ENCODE measurements around the gene SLC22A23. TPM values are rescaled to one million over a fixed set of nuclear protein-coding genes. Genes with fewer than 3 reads are reported as not detected.
A peak's percentile ranks its signal among the peaks of the same experiment; 100 is the strongest.

Gene SLC22A23
- total and polyA plus RNA-seq, 4 donors, result 4.9 to 45.4 (median 19.7) TPM

- no peak overlapping the region for H3K27ac ChIP-seq (ENCODE audit: low read depth in 1 of 2, low read length in 2 of 2)
- H3K9me3 ChIP-seq (ENCODE audit: control insufficient read depth in 4 of 4, low read length in 3 of 4), result no peaks in the 10 kb centered on the region
- TF ChIP-seq GABPA (IDR thresholded peaks at IDR 0.05 in 1 of 2, conservative IDR thresholded peaks at IDR 0.05 in 1 of 2) (no peak), JUND (IDR thresholded peaks at IDR 0.05) (no peak), TAF1 (conservative IDR thresholded peaks at IDR 0.05) (no peak), HNF4G (IDR thresholded peaks at IDR 0.05) (no peak), CTCF (IDR thresholded peaks at IDR 0.05; ENCODE audit: low read depth, low read length, missing input control) (no peak), RAD21 (IDR thresholded peaks at IDR 0.05) (no peak), FOXA2 (IDR thresholded peaks at IDR 0.05) (no peak)
- TF ChIP-seq, protein P1, sequence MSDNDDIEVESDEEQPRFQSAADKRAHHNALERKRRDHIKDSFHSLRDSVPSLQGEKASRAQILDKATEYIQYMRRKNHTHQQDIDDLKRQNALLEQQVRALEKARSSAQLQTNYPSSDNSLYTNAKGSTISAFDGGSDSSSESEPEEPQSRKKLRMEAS (IDR thresholded peaks at IDR 0.05), result no peak
- TF ChIP-seq, protein P2, sequence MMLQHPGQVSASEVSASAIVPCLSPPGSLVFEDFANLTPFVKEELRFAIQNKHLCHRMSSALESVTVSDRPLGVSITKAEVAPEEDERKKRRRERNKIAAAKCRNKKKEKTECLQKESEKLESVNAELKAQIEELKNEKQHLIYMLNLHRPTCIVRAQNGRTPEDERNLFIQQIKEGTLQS (IDR thresholded peaks at IDR 0.05), result no peak
- no peaks in the 10 kb centered on the region for H3K36me3 ChIP-seq (ENCODE audit: control insufficient read depth in 4 of 4, insufficient read depth in 3 of 4, low read depth in 1 of 4, low read length in 3 of 4)
- DNase-seq (ENCODE audit: low spot score), result no peak
- H3K4me1 ChIP-seq (ENCODE audit: control insufficient read depth in 4 of 4, insufficient read depth in 4 of 4, low read length in 3 of 4), result peaks cover 11 to 16% (median 13%) of the 10 kb centered on the region in 4 donors
- H3K9ac ChIP-seq (ENCODE audit: low read depth in 1 of 2, low read length in 2 of 2), result no peak overlapping the region
- no peaks in the 10 kb centered on the region for H3K27me3 ChIP-seq (ENCODE audit: control insufficient read depth in 4 of 4, insufficient read depth in 4 of 4, low read length in 3 of 4)
- WGBS, result 81% methylated on average over 13 of the region's 13 CpGs
- H3K4me3 ChIP-seq (ENCODE audit: low read depth in 1 of 3, low read length in 3 of 3), result no peak overlapping the region
These were observed 34.9 kb downstream of the SLC22A23 start for GRCh38 chr6:3421791-3422434.

DNA sequence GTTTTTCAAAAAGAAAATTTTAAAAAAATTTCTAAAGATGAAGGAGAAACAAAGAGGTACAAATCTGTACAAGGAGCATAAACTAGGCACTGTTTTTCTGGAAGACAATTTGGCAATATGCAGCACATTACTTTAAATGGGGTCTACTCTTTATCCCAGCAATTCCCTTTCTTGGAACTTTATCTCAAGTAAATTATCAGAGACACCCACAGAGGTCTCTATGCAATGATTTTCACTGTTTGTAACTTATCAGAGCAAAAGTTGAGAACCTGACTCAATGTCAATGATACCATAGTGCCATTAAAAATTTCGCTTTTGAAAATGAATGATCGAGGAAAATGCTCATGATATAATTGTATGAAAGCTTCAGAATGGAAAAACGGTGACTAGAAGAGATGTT lies 35.7 kb downstream of the SLC22A23 start:
- no peak overlapping the region for H3K9ac ChIP-seq (ENCODE audit: low read depth in 1 of 2, low read length in 2 of 2)
- H3K4me3 ChIP-seq (ENCODE audit: low read depth in 1 of 3, low read length in 3 of 3), result no peak overlapping the region
- peaks cover 11 to 13% (median 12%) of the 10 kb centered on the region in 4 donors for H3K4me1 ChIP-seq (ENCODE audit: control insufficient read depth in 4 of 4, insufficient read depth in 4 of 4, low read length in 3 of 4)
- 93% methylated on average over 3 of the region's 3 CpGs for WGBS
- H3K36me3 ChIP-seq (ENCODE audit: control insufficient read depth in 4 of 4, insufficient read depth in 3 of 4, low read depth in 1 of 4, low read length in 3 of 4), result no peaks in the 10 kb centered on the region
- no peaks in the 10 kb centered on the region for H3K27me3 ChIP-seq (ENCODE audit: control insufficient read depth in 4 of 4, insufficient read depth in 4 of 4, low read length in 3 of 4)
- H3K9me3 ChIP-seq (ENCODE audit: control insufficient read depth in 4 of 4, low read length in 3 of 4), result no peaks in the 10 kb centered on the region
- no peak for DNase-seq (ENCODE audit: low spot score)
- TF ChIP-seq, protein P1 (IDR thresholded peaks at IDR 0.05), result no peak
- no peak overlapping the region for H3K27ac ChIP-seq (ENCODE audit: low read depth in 1 of 2, low read length in 2 of 2)

DNA sequence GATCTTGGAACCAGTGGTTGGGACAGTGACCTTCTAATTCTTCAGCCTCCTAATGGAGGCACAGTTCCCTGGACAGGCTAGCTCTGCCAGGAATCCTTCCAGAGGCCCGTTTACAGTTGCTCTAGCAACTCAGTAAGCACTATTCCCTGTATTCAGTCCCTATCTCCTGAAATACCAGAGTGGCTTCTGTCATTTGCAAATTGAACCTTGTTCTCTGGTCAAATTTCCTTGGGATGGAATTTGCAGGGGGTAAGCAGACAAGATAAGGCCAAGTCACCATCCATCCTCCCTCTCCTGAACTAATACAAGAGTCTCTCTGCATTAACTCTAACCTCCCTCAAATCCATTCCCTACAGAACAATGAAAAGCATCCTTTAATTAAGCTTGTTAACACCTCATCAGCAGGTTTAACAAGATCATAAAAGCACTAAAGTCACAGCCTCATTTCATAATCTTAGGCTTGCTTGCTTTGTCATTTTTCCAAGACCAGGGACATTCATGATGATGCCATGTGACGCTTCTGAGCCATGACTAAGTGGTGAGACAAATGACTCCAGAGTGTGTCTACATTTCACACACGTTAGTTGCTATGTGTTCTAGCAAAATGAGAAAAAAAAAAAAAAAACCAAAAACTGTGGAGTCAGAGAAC lies 37.1 kb downstream of the SLC22A23 start:
- WGBS, result 22% methylated on average over 3 of the region's 3 CpGs
- Histone ChIP-seq H3K9ac (ENCODE audit: low read depth in 1 of 2, low read length in 2 of 2) (no peak overlapping the region), H3K27ac (ENCODE audit: low read depth in 1 of 2, low read length in 2 of 2) (peak overlapping the region in 1 of 2 donors; percentile 62), H3K4me3 (ENCODE audit: low read depth in 1 of 3, low read length in 3 of 3) (no peak overlapping the region), H3K27me3 (ENCODE audit: control insufficient read depth in 4 of 4, insufficient read depth in 4 of 4, low read length in 3 of 4) (no peaks in the 10 kb centered on the region), H3K36me3 (ENCODE audit: control insufficient read depth in 4 of 4, insufficient read depth in 3 of 4, low read depth in 1 of 4, low read length in 3 of 4) (peaks cover 0 to 4% (median 2%) of the 10 kb centered on the region in 4 donors), H3K4me1 (ENCODE audit: control insufficient read depth in 4 of 4, insufficient read depth in 4 of 4, low read length in 3 of 4) (peaks cover 11 to 13% (median 12%) of the 10 kb centered on the region in 4 donors), H3K9me3 (ENCODE audit: control insufficient read depth in 4 of 4, low read length in 3 of 4) (no peaks in the 10 kb centered on the region)
- TF ChIP-seq HNF4G (IDR thresholded peaks at IDR 0.05), result peak; percentile 56
- TF ChIP-seq, protein P2 (IDR thresholded peaks at IDR 0.05), result peak; percentile 55
- TF ChIP-seq NR2F2 (IDR thresholded peaks at IDR 0.05), result no peak
- peak; percentile 33 to 59 for TF ChIP-seq RXRA (IDR thresholded peaks at IDR 0.05)
- TF ChIP-seq REST (IDR thresholded peaks at IDR 0.05), result peak; percentile 38
- TF ChIP-seq, protein P3, sequence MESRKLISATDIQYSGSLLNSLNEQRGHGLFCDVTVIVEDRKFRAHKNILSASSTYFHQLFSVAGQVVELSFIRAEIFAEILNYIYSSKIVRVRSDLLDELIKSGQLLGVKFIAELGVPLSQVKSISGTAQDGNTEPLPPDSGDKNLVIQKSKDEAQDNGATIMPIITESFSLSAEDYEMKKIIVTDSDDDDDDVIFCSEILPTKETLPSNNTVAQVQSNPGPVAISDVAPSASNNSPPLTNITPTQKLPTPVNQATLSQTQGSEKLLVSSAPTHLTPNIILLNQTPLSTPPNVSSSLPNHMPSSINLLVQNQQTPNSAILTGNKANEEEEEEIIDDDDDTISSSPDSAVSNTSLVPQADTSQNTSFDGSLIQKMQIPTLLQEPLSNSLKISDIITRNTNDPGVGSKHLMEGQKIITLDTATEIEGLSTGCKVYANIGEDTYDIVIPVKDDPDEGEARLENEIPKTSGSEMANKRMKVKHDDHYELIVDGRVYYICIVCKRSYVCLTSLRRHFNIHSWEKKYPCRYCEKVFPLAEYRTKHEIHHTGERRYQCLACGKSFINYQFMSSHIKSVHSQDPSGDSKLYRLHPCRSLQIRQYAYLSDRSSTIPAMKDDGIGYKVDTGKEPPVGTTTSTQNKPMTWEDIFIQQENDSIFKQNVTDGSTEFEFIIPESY (IDR thresholded peaks at IDR 0.05), result no peak
- TF ChIP-seq YY1 (IDR thresholded peaks at IDR 0.05), result peak; percentile 66
- TF ChIP-seq HNF4A (conservative IDR thresholded peaks at IDR 0.05), result peak; percentile 83 to 87
- peak; percentile 35 to 41 for TF ChIP-seq JUND (IDR thresholded peaks at IDR 0.05)
- TF ChIP-seq SP1 (IDR thresholded peaks at IDR 0.05), result peak; percentile 54
- no peak for TF ChIP-seq GABPA (IDR thresholded peaks at IDR 0.05 in 1 of 2, conservative IDR thresholded peaks at IDR 0.05 in 1 of 2)
- TF ChIP-seq, protein P1 (IDR thresholded peaks at IDR 0.05), result peak; percentile 14
- DNase-seq (ENCODE audit: low spot score), result no peak
